ENCODE data around the gene TMEM252.

TMEM252 gene

DNA sequence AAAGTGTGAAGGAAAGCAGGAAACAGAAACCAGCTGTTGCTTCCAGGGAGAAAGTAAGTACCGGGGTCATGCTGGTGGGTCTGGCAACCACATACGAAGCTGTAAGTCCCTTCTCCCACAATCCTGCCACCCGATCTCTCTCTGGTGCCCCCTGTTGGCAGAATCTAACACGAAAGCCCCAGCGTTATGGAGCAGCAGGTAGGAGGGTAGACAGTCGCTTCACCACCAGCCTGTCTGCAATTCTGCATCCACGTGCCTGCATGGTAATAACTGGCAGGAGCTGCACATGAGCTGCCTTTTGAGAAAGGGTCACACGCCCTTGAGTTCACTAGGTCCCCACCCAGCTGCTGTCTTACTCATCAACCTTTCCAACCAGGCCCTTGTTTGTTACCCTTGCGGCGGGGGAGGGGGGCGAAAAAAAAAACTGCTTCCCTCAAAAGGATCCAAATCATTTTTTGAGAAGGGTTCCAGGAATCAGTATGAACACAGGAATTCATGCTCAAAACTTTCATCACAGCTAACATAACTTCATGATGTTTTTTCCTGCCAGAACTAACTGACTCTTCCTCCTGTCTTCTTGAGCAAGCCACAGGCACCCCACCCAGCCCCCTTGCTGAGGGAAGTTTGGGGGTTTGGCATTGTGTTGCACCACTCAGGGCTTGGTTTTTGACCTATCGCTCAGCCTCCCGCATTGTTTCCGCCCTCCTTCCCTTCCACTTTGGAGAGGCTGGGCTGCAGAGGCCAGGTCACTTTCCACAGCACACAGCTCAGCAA is 19.6 kb upstream of the TMEM252 start:
- no peak for TF ChIP-seq BHLHE40 (IDR thresholded peaks at IDR 0.05; ENCODE audit: borderline replicate concordance)
- TF ChIP-seq ELF4 (IDR thresholded peaks at IDR 0.05), result no peak
- no peak for TF ChIP-seq SP1 (IDR thresholded peaks at IDR 0.05)
- no peak for TF ChIP-seq FOXK2 (IDR thresholded peaks at IDR 0.05)
- no peak for TF ChIP-seq HDGF (IDR thresholded peaks at IDR 0.05; ENCODE audit: borderline replicate concordance)
- no peak for TF ChIP-seq FOXA1 (IDR thresholded peaks at IDR 0.05)
- TF ChIP-seq LEF1 (IDR thresholded peaks at IDR 0.05; ENCODE audit: borderline replicate concordance), result no peak
- no peak for TF ChIP-seq CTBP1 (IDR thresholded peaks at IDR 0.05; ENCODE audit: borderline replicate concordance)
- no peak for TF ChIP-seq FOXM1 (IDR thresholded peaks at IDR 0.05; ENCODE audit: borderline replicate concordance)
- peak; percentile 61 for DNase-seq (ENCODE audit: extremely low spot score)
- POLR2A ChIA-PET, result no interaction called here
- CTCF ChIA-PET, result interaction anchor here (0.6 to 1.0 kb wide), 3 partner anchors 9 to 36 kb away, joined by 4 read pairs; no protein-coding TSS in a partner anchor

DNA sequence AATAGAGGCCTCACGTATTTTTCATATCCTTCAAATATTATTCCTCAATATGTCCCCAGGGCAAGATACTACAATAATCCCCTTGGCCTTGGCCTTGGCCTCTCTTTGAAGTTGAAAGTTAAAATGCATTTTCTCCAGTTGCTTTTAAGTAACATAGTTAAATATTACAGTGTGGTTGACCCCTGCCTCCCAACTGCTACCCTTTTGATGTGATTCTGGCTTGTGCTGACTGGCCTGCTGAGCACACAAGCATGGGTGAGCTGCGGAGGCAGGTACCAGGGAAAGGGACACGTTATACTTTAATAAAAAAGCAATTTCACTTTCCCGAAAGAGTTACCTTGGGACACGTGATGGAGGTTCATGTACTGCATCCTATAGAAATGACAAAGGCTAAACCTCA is 17.9 kb upstream of the TMEM252 start:
- ChIA-PET POLR2A (no interaction called here), CTCF (no interaction called here)
- no peak for DNase-seq (ENCODE audit: extremely low spot score)
- no peak for TF ChIP-seq FOXA1 (IDR thresholded peaks at IDR 0.05)

DNA sequence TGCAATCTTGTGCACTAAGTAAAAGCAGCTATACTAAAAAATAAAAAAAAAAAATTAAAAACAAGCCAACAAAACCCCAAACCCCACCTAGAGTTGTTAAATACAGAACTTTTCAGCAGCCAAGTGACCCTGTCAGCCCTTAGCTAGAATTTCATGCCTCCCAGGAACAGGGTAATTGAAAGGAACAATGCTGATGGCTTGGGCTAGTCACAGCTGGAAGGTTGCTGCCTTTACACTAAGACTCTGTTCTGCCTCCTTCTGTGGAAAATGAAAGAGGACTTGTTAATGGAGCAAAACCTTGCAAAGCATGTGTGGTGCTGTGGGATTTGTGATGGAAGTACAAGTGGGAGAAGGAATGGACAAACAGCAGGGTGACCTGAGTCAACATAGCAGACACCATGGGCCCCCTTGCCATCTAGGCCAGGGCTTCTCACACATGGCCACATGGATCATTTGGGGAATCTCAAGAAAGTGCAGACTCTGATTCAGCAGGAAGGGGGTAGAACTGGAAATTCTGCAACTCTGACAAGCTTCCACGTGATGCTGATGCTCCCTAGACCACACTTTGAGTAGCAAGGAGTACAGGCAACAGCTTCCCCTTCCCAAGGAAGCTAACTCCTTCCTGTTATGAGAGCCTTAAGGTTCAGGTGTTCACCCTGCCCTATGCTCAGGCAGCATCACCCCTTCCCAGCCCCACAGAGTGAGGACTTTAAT is 14.9 kb upstream of the TMEM252 start:
- no peak for DNase-seq (ENCODE audit: extremely low spot score)
- ChIA-PET CTCF (no interaction called here), POLR2A (no interaction called here)
- TF ChIP-seq HDGF (IDR thresholded peaks at IDR 0.05; ENCODE audit: borderline replicate concordance), result no peak

DNA sequence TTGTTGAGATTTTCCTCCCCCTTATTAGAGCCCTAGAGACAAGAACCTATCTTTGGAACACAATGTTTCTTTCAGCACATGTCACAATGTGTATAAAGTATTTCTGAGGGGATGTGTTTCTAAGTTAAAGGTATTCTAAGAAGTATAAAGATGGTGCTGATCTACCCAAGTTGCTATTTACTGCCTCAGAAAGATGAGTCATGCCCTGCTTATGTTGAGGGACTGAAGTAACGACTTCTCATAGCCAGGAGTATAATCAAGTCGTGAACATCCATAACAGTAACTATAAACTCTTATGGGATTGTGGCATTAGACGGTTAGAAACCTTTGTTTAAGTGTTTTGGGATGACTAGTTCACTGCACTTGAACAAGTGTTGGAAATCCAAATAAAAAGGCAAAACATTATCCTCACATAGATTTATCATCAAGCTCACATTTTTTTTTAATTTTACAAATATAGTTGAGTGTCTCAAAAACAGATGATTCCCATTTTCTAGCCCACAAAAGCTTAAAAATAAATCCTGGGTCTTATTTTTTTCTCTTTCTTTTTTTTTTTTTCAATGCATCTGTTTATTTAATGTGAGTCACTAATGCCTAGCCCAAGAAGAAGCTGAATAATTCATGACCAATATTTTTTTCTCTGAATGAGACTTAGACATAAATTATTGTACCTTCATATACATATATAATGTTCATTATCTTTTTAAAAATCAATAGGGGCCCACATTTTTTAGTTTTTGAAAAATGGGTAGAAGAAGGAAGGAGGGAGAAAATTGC is 12.2 kb upstream of the TMEM252 start:
- CTCF ChIA-PET, result interaction anchor here (0.6 kb wide), 1 partner anchor 19 kb away, joined by 6 read pairs; no protein-coding TSS in a partner anchor
- POLR2A ChIA-PET, result no interaction called here
- TF ChIP-seq FOXA1 (IDR thresholded peaks at IDR 0.05) (no peak), LEF1 (IDR thresholded peaks at IDR 0.05; ENCODE audit: borderline replicate concordance) (no peak), SUZ12 (IDR thresholded peaks at IDR 0.05) (no peak), BHLHE40 (IDR thresholded peaks at IDR 0.05; ENCODE audit: borderline replicate concordance) (no peak), HDGF (IDR thresholded peaks at IDR 0.05; ENCODE audit: borderline replicate concordance) (no peak)
- DNase-seq (ENCODE audit: extremely low spot score), result no peak

DNA sequence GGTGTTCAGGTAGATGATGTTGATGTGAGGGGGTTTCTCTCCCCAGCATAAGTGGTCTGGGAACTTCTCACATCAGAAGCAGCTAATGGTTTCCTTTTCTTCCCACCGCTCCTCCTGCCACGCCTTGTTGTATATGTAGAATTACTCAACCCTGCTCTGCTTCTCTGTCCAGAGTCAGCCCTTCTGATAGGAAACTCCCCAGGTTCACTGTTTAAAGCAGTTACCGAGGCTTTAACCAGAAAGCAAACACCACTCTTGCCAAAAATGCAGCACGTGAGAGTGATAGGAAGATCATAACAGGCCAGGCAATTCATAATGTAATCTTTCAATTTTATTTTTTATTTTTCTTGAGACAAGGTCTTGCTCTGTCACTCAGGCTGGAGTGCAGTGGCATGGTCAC is 10.5 kb upstream of the TMEM252 start:
- DNase-seq (ENCODE audit: extremely low spot score), result no peak
- POLR2A ChIA-PET, result no interaction called here
- no peak for TF ChIP-seq NFRKB (IDR thresholded peaks at IDR 0.05)
- no peak for TF ChIP-seq FOXA1 (IDR thresholded peaks at IDR 0.05)
- TF ChIP-seq ELF4 (IDR thresholded peaks at IDR 0.05), result no peak
- no peak for TF ChIP-seq LEF1 (IDR thresholded peaks at IDR 0.05; ENCODE audit: borderline replicate concordance)
- no peak for TF ChIP-seq FOXM1 (IDR thresholded peaks at IDR 0.05; ENCODE audit: borderline replicate concordance)
- CTCF ChIA-PET, result no interaction called here

DNA sequence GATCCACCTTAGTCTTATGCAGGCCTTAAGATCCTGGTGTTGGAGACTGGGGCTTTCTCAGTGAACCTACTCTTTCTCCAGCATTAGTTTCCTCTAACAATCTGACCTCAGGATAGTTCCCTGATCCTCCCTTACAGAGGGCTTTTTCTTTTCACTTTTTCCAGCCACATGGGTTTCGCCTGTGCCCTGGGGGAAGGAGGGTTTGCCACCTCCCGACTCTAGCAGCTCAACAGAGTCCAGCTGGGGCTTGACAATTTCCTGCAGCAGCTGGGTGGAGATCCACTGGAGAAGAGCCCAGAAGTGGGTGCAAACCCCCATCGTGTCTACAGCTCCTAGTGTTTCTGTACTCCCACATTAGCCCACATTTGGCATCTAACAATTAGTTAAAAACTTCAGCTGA is 7.6 kb upstream of the TMEM252 start:
- no peak for DNase-seq (ENCODE audit: extremely low spot score)
- POLR2A ChIA-PET, result no interaction called here
- TF ChIP-seq SUZ12 (IDR thresholded peaks at IDR 0.05) (no peak), HDGF (IDR thresholded peaks at IDR 0.05; ENCODE audit: borderline replicate concordance) (no peak), ARNT (IDR thresholded peaks at IDR 0.05) (no peak), FOXM1 (IDR thresholded peaks at IDR 0.05; ENCODE audit: borderline replicate concordance) (no peak), ELF4 (IDR thresholded peaks at IDR 0.05) (no peak), LEF1 (IDR thresholded peaks at IDR 0.05; ENCODE audit: borderline replicate concordance) (no peak), SP1 (IDR thresholded peaks at IDR 0.05) (no peak), BHLHE40 (IDR thresholded peaks at IDR 0.05; ENCODE audit: borderline replicate concordance) (no peak), CTBP1 (IDR thresholded peaks at IDR 0.05; ENCODE audit: borderline replicate concordance) (no peak)
- TF ChIP-seq, protein P1, sequence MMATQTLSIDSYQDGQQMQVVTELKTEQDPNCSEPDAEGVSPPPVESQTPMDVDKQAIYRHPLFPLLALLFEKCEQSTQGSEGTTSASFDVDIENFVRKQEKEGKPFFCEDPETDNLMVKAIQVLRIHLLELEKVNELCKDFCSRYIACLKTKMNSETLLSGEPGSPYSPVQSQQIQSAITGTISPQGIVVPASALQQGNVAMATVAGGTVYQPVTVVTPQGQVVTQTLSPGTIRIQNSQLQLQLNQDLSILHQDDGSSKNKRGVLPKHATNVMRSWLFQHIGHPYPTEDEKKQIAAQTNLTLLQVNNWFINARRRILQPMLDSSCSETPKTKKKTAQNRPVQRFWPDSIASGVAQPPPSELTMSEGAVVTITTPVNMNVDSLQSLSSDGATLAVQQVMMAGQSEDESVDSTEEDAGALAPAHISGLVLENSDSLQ (IDR thresholded peaks at IDR 0.05), result no peak
- CTCF ChIA-PET, result no interaction called here

DNA sequence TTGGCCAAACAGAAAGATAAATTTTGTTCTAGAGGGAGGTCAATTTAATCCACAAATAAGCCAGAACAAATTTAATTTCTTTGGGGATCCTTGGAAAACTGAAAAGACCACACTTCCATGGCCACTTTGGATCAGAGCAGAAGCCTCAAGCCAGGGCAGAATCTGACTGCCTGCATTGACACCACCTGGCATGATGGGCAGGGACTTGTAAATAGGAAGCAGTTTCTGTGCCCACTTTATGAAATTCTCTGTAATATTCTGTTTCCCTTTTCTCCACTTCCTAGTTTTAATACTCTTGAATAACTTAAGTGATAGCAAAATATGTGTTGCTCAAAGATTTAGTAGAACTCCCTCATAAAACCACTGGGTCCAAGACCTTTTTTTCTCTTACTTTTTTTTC is 6.7 kb upstream of the TMEM252 start:
- DNase-seq (ENCODE audit: extremely low spot score), result no peak
- TF ChIP-seq ELF4 (IDR thresholded peaks at IDR 0.05) (no peak), TARDBP (IDR thresholded peaks at IDR 0.05) (no peak), L3MBTL2 (conservative IDR thresholded peaks at IDR 0.05) (no peak), NFRKB (IDR thresholded peaks at IDR 0.05) (no peak), SUZ12 (IDR thresholded peaks at IDR 0.05) (no peak), ARNT (IDR thresholded peaks at IDR 0.05) (no peak), HDGF (IDR thresholded peaks at IDR 0.05; ENCODE audit: borderline replicate concordance) (no peak), FOXK2 (IDR thresholded peaks at IDR 0.05) (no peak), SP1 (IDR thresholded peaks at IDR 0.05) (no peak), BHLHE40 (IDR thresholded peaks at IDR 0.05; ENCODE audit: borderline replicate concordance) (no peak), CTBP1 (IDR thresholded peaks at IDR 0.05; ENCODE audit: borderline replicate concordance) (no peak), LEF1 (IDR thresholded peaks at IDR 0.05; ENCODE audit: borderline replicate concordance) (no peak), FOXM1 (IDR thresholded peaks at IDR 0.05; ENCODE audit: borderline replicate concordance) (no peak), ZNF384 (IDR thresholded peaks at IDR 0.05) (no peak), FOXA1 (IDR thresholded peaks at IDR 0.05) (no peak)
- TF ChIP-seq, protein P1 (IDR thresholded peaks at IDR 0.05), result no peak
- ChIA-PET CTCF (no interaction called here), POLR2A (no interaction called here)

Data from HEK293T (cell line).